GM18507 (cell line): ENCODE results near the gene FAM180B.
"Not testable (repeated sequence)": the region's sequence is repeated elsewhere in the genome, so short reads cannot be mapped to it uniquely, and the experiment has no call there.

ENCODE experiments used
- DNase-seq: peaks from one replicate; pipeline ENCODE4 v3.0.0; 2011; ENCODE audit warnings: low read depth; ENCODE audit not compliant: insufficient read length; ENCODE audit errors: extremely low spot score
- FAIRE-seq: peaks from 2 replicates; lab custom pipeline; 2011; peaks lifted over from hg19 to GRCh38; lab: Jason Lieb, UNC

FAM180B gene

DNA sequence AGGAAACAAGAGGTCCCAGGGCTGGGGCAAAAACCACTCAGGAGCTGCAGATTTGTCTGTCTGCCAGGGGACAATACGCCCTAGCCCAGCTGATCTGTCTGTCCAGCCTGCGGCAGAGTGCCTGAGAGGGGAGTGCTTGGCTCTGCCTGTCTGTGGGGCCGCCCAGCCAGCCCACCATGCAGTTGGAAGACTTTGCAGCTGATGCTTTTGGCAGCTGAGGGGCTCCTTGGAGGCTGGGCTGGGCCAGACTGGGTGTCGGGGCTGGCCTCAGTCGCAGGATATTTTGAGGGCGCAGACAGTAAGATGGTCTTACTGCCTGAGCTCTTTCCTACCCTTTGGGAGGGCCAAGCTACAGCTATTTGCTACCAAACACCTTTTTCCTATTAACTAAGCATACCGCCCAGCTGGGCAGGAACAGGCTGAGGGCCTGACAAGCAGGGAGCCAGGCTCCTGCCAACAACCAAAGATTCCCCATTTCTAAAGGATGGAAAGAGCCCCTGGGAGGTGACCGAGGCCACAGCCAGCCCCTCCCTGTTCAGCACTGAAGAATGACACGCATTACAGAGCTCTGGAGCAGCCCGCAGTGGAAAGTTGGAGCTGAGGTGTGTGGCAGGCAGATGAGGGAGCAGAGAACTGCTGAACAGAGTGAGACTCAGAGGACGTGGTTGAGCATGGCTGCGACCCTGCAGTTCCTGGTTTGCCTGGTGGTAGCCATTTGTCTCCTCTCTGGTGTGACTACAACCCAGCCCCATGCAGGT is at the start of gene FAM180B:
Gene FAM180B, plus strand, starts transcription at position 581 of the 758 bp plus-strand sequence. Its CDS starts 91 bp downstream, at position 672.
- FAIRE-seq (no peak), DNase-seq (no peak)

DNA sequence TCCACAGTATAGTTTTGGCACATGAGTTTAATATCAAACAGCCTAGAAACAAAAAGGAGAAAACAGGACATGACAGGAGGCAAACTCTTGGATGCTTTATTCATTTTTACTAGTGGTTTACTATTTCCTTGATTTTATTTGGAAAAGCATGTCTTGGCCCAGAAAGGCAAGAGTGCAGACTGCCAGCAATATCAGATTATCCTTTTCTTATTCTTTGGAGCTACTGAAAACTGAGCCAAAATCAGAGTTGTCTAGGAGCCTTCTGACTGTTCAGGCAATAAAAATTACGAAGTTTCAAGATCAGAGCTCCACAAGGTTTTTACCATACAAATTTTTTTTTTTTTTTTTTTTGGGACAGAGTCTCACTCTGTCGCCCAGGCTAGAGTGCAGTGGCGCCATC is 49.6 kb upstream of the FAM180B start:
- FAIRE-seq (no peak), DNase-seq (no peak)

GRCh38 chr11:47538741-47539565 is 47.5 kb upstream of the FAM180B start:
- FAIRE-seq = no peak
- DNase-seq = no peak

- DNase-seq = no peak
Measured at GRCh38 chr11:47539681-47540039, 46.8 kb upstream of the FAM180B start.

DNA sequence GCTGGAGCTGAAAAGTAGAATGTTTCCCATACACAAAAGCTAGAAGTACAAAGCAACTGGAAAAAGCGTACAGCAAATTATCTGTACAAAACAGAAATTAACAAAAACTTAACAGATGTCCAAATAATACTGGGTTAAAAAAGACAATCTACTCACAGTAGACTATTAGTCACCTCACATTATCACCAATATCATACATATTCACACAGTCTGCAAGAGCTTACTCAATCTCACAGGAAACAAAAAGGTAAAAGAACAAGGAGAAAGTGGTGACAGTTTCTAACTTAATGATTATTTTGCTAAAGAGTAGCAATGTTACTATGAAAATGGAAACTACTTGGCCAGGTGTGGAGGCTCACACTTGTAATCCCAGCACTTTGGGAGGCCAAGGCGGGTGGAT is 45.4 kb upstream of the FAM180B start:
- FAIRE-seq = no peak

More at GRCh38 chr11:47539681-47540039, 46.8 kb upstream of the FAM180B start:
- FAIRE-seq = no peak

GRCh38 chr11:47545298-47545697 is 41.2 kb upstream of the FAM180B start:
- FAIRE-seq (no peak), DNase-seq (no peak)

More for the DNA sequence above, 45.4 kb upstream of the FAM180B start:
- DNase-seq = no peak

DNA sequence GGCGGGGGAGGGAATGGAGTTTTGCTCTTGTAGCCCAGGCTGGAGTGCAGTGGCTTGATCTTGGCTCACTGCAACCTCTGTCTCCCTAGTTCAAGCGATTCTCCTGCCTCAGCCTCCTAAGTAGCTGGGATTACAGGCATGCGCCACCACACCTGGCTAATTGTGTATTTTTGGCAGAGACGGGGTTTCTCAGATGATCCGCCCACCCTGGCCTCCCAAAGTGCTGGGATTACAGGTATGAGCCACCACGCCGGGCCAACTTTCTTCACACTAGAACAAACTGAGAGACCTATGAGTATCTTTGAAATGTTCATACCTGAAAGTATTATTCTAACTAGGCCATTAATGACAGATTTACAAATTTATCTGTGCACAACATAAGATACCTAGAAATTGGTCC is 40.2 kb upstream of the FAM180B start:
- DNase-seq, FAIRE-seq: not testable (repeated sequence)

- FAIRE-seq (no peak), DNase-seq (no peak)
Measured at GRCh38 chr11:47550288-47551047, 36.0 kb upstream of the FAM180B start.

DNA sequence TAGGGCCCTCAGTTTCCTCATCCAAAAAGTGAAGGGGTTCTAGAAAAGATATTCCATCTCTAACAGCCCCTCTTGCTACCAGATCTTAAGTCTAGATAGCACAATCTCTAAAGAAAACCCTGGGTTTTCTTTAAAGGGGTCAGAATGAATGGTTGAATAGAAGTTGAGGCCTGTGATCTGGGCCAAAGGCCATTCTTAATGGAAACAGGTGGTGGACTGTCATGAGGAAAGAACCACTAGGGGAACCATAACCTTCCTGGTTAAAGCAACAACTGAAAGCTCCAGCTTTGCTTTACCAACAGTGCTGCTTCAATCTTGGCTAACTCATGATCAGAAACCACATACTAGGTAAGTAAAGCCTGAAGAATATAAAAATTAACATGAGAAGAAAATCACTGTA is 35.4 kb upstream of the FAM180B start:
- FAIRE-seq (peak; percentile 81), DNase-seq (no peak)

GRCh38 chr11:47552056-47552565 is 34.4 kb upstream of the FAM180B start:
- DNase-seq (no peak), FAIRE-seq (no peak)

DNA sequence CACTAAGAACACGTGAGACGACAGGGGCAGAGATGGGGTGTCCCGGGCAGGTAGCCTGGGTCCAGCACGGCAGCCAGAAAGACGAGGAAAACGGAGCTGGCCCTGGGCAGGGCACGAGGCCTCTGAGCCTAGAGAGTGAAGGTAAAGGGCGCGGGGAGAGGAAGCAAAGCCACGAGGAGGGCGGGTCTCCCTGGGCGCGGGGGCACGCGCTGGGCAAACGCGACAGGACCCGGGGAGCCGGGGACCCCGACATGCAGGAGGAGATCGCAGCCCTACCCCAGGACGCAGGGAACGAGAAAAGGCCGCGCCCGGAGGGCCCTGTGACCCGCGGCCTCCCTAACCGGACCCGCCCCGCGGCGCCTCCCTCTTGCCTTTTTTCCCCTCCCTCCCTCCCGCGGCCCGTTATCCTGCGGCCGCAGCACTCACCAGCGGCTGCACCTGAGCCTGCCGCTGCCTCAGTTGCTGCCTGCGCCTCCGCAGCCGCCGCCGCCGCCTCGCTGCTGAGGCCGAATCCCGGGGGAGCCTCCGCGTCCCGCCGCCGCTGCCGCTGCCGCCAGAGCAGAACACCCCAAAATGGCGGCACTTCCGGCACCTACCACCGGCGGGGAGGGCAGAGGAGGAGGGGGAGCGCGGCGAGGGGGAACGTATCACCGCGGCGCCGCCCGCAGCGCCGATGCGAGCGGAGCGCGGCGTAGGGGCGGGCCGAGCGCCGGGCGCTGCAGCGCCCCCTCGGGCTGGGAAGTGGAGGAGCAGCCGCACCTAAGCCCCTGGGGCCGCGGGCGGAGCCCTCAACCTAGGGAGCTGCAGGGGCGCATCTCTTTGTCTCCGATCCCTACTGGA is 33.7 kb upstream of the FAM180B start, which contains the start of gene CELF1:
Gene CELF1, minus strand, starts transcription at position 567 of the 840 bp plus-strand sequence. CDS start 53,609 bp downstream, outside the sequence.
- peak; percentile 78 for FAIRE-seq
- DNase-seq = peak; percentile 88

GRCh38 chr11:47553406-47553743 is 33.1 kb upstream of the FAM180B start:
- FAIRE-seq = no peak
- no peak for DNase-seq

DNA sequence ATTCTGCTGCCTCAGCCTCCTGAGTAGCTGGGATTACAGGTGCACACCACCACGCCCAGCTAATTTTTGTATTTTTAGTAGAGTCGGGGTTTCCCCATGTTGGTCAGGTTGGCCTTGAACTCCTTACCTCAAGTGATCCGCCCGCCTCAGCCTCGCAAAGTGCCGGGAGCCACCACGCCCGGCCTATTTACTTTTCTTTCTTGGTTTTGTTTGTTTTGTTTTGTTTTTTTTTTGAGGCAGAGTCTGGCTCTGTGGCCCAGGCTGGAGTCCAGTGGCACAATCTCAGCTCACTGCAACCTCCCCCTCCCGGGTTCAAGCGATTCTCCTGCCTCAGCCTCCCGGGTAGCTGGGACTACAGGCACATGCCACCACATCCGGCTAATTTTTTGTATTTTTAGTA is 29.5 kb upstream of the FAM180B start:
- FAIRE-seq, DNase-seq: not testable (repeated sequence)

- DNase-seq = no peak
- FAIRE-seq = no peak
Measured at GRCh38 chr11:47558695-47559094, 27.8 kb upstream of the FAM180B start.

DNA sequence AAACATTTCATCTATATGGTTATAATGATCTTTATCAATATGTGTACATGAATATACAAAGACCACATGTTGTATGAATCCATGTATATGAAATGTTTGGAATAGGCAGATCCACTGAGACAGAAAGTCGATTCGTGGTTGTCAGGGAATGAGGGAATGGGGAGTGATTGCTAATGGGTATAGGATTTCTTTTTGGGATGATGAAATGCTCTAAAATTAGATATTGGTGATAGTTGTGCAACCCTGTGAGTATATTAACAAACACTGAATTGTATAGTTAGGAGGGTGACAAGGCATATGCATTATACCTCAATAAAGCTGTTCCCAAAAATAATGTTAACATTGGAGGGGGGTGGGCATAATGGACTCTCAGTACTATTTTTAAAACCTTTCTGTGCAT is 26.1 kb upstream of the FAM180B start:
- DNase-seq = no peak

GRCh38 chr11:47562393-47562792 is 24.1 kb upstream of the FAM180B start:
- FAIRE-seq, DNase-seq: not testable (repeated sequence)

More for the DNA sequence above, 26.1 kb upstream of the FAM180B start:
- FAIRE-seq = no peak

- not testable (repeated sequence) for FAIRE-seq, DNase-seq
Measured at GRCh38 chr11:47564366-47564765, 22.1 kb upstream of the FAM180B start.

DNA sequence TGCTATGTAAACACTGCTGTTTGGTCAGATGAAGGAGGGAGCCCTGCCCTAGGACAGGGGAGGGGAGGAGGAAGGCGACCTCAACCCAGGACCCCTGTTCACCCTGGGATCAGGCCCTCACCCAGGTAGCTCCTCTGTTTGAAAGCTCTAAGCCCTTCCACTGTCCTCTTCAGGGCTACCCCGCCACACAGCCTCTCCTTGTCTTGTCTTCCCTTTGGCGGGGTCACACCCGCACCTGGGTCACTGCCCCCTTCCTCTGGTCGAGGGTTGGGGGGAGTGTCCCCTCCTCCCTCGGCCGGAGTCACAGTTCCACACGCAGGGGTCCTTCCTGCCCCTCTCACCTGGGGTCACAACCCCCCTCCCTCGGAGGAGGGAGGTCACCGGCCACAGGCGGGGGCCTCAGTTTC is 21.5 kb upstream of the FAM180B start:
- FAIRE-seq (no peak), DNase-seq (no peak)
